Lower lobe of right lung (tissue), 2 donors: ENCODE measurements around the gene CSTB. TPM values are rescaled to one million over a fixed set of nuclear protein-coding genes. Genes with fewer than 3 reads are reported as not detected.

ENCODE experiments used
- ATAC-seq, 2 donors: fragments of 200-7000 bp; cut with Tn5 transposase; one replicate each; pipeline ENCODE4 v1.9.1; 2020 to 2022; ENCODE audit warnings: mild to moderate bottlenecking in 2 of 2, moderate library complexity in 2 of 2
- DNase-seq: peaks from one replicate; pipeline ENCODE4 v3.0.0-alpha.2; 2020
- H3K27ac ChIP-seq: fragments of 200-600 bp; one replicate; pipeline ENCODE4 v1.8.0; 2022
- H3K27me3 ChIP-seq: fragments of 200-600 bp; one replicate; pipeline ENCODE4 v1.8.0; 2022; ENCODE audit warnings: low read depth
- H3K36me3 ChIP-seq: fragments of 200-600 bp; one replicate; pipeline ENCODE4 v1.8.0; 2022; ENCODE audit warnings: mild to moderate bottlenecking
- H3K4me1 ChIP-seq: fragments of 200-600 bp; one replicate; pipeline ENCODE4 v1.8.0; 2022
- H3K4me3 ChIP-seq: fragments of 200-600 bp; one replicate; pipeline ENCODE4 v1.8.0; 2022; ENCODE audit warnings: mild to moderate bottlenecking
- H3K9me3 ChIP-seq: fragments of 200-600 bp; one replicate; pipeline ENCODE4 v1.8.0; 2022
- intact Hi-C: fragments of 100-400 bp; cut with DNase I; formaldehyde crosslinking; loops from one replicate; pipeline ENCODE4 v1.11.0; 2022
- total RNA-seq: library from RNA; stranded (reverse); fragmentation: NEBNext Ultra II Directional; extraction: Animal tissue kit (Norgen Biotek cat#: 25700); gene quantifications from one replicate; pipeline ENCODE4 v1.2.1, GENCODE V29; 2021
- TF ChIP-seq, protein P1 (sequence below): fragments of 200-600 bp; IDR thresholded peaks from one replicate; pipeline ENCODE4 v1.8.0; 2022; ENCODE audit warnings: antibody characterized with exemption, mild to moderate bottlenecking
- donor health status: DM: no; HTN: yes; CAD: no; lungs with severe emphysema.

CSTB gene
- total RNA-seq, 1 donor from 2014 or later, result 154 TPM

DNA sequence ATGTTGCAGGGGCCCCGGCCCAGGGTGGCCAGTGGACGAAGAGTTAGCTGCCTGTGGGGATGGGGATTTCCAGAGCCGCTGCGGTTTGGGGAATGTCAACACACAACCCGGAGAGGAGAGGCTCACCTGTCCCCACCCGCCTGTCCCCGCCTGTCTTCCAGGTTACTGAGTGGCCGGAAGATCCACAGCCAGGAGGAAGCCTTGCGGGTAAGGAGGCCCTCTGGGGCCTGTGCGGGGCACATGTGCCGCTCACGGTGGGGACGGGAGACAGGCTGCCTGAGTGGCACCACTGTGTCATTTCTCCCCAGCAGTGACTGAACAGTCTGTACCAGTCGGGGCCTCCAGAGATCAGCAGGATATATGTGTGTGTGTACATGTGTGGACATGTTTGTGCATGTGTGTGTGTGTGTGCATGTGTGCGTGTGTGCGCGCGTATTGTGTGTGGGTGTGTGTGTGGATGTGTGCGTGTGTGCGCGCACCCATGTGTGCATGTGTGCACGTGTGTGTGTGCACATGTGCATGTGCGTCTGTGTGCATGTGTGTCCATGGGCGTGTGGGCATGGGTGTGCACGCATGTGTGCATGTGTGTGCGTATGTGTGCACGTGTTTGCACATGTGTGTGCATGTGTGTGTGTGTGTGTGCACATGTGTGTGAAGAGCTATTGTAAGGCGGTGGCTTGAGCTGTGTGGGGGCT, 25.6 kb downstream of the CSTB start:
- ATAC-seq, result peak in 1 of 2 donors; percentile 3
- intact Hi-C loops, result no loop called here

DNA sequence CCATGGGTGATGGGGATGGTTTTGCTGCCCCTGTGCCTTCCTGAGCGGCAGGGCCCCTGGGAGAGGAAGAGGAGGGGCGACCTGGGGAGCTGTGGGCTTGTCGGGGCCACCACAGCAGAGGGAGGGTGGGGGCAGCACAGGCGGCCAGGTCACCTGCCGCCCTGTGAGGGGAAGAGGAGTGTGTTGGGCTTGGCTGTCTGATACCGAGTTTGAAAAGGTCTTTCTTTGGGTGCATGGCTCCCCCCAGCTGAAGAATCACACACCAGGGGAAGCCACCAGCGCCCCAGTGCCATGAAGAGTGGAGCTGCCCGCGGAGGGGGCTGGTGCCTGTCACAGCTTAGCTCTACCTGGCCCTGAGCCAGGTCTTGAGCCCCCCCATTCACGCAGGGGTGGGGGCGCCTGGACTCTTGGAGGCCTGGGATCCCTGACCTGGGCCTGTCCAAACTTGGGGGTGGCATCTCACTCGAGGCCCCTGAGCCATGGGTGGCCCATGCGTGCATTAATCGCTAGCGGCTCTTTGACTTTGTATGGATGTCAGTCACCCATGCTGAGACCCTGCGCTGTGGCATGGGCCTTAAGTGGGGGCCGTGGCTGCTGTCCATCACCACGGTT, 26.4 kb downstream of the CSTB start:
- intact Hi-C loops, result no loop called here
- peaks cover 99% of the 10 kb centered on the region for H3K36me3 ChIP-seq
- no peaks in the 10 kb centered on the region for H3K9me3 ChIP-seq
- H3K4me3 ChIP-seq, result no peak overlapping the region
- TF ChIP-seq, protein P1, sequence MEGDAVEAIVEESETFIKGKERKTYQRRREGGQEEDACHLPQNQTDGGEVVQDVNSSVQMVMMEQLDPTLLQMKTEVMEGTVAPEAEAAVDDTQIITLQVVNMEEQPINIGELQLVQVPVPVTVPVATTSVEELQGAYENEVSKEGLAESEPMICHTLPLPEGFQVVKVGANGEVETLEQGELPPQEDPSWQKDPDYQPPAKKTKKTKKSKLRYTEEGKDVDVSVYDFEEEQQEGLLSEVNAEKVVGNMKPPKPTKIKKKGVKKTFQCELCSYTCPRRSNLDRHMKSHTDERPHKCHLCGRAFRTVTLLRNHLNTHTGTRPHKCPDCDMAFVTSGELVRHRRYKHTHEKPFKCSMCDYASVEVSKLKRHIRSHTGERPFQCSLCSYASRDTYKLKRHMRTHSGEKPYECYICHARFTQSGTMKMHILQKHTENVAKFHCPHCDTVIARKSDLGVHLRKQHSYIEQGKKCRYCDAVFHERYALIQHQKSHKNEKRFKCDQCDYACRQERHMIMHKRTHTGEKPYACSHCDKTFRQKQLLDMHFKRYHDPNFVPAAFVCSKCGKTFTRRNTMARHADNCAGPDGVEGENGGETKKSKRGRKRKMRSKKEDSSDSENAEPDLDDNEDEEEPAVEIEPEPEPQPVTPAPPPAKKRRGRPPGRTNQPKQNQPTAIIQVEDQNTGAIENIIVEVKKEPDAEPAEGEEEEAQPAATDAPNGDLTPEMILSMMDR, result no peak
- H3K27ac ChIP-seq, result no peak overlapping the region
- DNase-seq (no peak), ATAC-seq (no peak)
- H3K4me1 ChIP-seq, result no peaks in the 10 kb centered on the region
- no peaks in the 10 kb centered on the region for H3K27me3 ChIP-seq

More for the DNA sequence above, 25.6 kb downstream of the CSTB start:
- no peak for DNase-seq
- Histone ChIP-seq H3K9me3 (no peaks in the 10 kb centered on the region), H3K4me1 (no peaks in the 10 kb centered on the region), H3K4me3 (no peak overlapping the region), H3K36me3 (peaks cover 98% of the 10 kb centered on the region), H3K27me3 (no peaks in the 10 kb centered on the region), H3K27ac (no peak overlapping the region)
- TF ChIP-seq, protein P1, result no peak

DNA sequence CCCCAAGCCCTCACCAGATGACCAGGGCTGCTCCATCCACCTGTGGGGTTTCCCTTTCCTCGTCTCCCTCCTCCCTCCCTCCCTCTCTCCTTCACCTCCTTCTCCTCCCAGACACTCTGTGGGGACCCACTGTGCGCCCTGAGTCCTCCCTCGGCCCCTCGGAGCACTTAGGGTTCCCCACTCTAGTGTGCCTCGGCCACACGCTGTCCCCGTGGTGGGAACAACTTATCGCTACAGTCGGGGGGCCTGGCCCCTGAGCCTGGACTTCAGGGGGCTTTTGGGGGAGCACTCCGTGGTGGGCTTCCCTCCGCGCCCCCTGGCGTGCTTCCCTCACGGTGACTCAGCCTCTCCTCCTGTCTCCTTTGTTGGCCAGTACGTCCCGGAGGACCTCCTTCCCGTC, 27.5 kb downstream of the CSTB start:
- Histone ChIP-seq H3K36me3 (peaks cover 99% of the 10 kb centered on the region), H3K9me3 (no peaks in the 10 kb centered on the region), H3K4me1 (no peaks in the 10 kb centered on the region), H3K27me3 (no peaks in the 10 kb centered on the region), H3K27ac (no peak overlapping the region), H3K4me3 (no peak overlapping the region)
- no peak for DNase-seq
- TF ChIP-seq, protein P1, result no peak
- intact Hi-C loops, result no loop called here
- no peak for ATAC-seq

DNA sequence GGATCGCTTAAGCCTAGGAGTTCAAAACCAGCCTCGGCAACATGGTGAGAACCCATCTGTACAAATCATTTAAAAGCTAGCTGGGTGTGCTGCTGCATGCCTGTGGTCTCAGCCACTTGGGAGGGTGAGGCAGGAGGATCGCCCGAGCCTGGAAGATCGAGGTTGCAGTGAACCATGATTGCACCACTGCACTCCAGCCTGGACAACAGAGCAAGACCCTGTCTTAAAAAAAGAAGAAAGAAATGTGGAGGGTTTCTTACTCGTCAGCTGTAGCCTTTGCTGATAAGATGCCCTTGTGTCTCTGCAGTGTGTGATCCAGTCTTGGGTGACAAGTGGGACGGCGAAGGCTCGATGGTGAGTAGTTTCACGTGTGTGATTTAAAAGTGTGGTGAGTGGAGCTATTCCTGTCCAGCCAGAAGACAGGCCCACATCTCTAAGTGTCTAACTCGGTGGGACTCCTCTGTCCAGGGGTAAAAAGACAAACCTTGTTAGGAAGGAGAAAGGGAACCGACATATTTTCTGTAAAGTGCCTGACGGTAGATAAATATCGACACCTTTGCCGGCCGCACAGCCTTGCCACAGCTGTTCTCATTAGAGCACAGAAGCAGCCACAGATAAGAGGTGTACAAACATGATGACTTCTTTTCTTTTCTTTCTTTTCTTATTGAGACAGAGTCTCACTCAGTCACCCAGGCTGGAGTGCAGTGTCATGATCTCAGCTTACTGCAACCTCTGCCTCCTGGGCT, 30.2 kb downstream of the CSTB start:
- peaks cover 90% of the 10 kb centered on the region for H3K36me3 ChIP-seq
- H3K9me3 ChIP-seq, result no peaks in the 10 kb centered on the region

DNA sequence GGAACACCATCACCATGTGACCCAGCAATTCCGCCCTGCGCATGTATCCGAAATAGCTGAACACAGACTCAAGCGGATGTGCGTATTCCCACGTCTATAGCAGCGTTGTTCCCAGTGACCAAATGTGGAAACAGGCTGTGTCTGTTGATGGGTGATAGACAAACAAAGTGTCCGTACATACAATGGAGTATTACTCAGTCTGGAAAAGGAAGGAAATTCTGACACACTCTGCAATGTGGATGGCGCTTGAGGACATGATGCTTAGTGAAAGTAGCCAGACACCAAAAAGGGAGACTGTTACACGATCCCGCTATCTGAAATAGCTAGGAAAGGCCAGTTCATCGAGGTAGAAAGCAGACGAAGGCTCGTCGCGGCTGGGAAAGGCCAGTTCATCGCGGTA, 31.4 kb downstream of the CSTB start:
- Histone ChIP-seq H3K27ac (no peak overlapping the region), H3K4me3 (no peak overlapping the region), H3K27me3 (no peaks in the 10 kb centered on the region), H3K36me3 (peaks cover 79% of the 10 kb centered on the region), H3K4me1 (peaks cover 10% of the 10 kb centered on the region), H3K9me3 (no peaks in the 10 kb centered on the region)
- DNase-seq (no peak), ATAC-seq (no peak)
- intact Hi-C loops, result no loop called here
- TF ChIP-seq, protein P1, result no peak

More for the DNA sequence above, 30.2 kb downstream of the CSTB start:
- Histone ChIP-seq H3K27me3 (no peaks in the 10 kb centered on the region), H3K27ac (no peak overlapping the region), H3K4me3 (no peak overlapping the region), H3K4me1 (no peaks in the 10 kb centered on the region)
- TF ChIP-seq, protein P1, result no peak
- DNase-seq (no peak), ATAC-seq (no peak)
- intact Hi-C loops, result no loop called here
